Measurements from ENCODE around the gene ZBTB32.
A peak's percentile ranks its signal among the peaks of the same experiment; 100 is the strongest.

ZBTB32 gene

GRCh38 chr19:35738021-35738886 lies 33.9 kb downstream of the ZBTB32 start:
- ATAC-seq = no peak

GRCh38 chr19:35738887-35739229 lies 34.5 kb downstream of the ZBTB32 start:
- ATAC-seq = no peak

GRCh38 chr19:35739275-35740107 lies 35.1 kb downstream of the ZBTB32 start:
- no peak for ATAC-seq

DNA sequence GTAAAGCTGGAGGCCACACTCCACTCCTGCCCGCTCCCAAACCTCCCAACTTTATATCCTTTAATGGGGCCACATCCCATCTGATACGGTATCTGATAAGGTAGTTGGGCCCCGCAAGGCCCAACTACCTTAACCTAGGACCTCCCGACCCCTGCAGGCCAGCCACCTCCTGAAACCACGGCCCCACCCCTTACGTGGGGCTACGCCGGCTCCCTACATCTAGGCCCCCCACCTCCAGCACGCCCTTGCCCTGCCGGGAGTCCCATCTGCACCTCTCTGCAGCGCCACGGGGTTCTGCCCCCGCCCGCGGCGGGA lies 35.7 kb downstream of the ZBTB32 start:
- peak; percentile 2 to 8 for ATAC-seq

DNA sequence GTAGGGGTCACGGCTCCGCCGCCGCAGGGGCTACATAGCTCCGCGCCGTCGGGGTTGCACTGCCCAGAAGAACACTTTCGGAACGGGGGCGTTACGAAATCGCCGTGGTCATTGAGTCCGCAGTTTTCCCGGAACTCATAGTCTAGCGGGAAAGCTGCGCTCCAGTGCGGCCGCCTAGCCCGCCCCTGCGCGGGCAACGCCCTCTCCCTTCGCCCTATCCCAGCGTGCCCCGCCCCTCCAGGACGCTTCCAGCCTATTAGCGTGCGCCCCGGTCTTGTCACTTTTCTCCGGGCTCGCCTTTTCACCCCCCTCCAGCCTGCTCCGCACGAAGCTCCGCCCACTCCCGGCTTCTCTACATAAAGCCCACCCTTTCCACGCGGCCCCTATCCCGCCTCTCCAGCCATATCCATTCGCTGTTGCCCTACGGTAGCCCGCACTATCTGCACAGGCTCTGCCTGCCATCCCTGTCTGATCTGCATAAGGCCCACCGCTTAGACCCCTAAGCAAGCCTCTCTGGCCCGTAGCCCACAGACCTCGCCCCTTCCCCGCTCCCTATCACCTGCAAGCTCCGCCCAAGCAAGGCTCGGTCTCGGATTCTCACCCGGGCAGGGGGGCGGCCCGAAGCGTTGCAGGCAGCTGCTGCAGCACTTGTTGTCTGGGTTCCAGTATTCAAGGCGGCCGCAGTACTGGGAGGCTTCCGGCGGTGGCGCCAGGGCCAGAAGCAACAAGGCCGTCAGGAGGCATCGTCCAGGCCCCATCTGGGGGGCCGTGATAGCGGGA lies 36.3 kb downstream of the ZBTB32 start:
- peak; percentile 67 to 68 for ATAC-seq

GRCh38 chr19:35741203-35741515 lies 36.8 kb downstream of the ZBTB32 start:
- ATAC-seq = no peak

- peak in 1 of 2 donors; percentile 4 for ATAC-seq
Measured at GRCh38 chr19:35742121-35742724, 37.9 kb downstream of the ZBTB32 start, which contains the start of gene IGFLR1. TSS of gene IGFLR1 (minus strand) at chr19:35742452. CDS start at chr19:35741180, 1,272 bp downstream.

DNA sequence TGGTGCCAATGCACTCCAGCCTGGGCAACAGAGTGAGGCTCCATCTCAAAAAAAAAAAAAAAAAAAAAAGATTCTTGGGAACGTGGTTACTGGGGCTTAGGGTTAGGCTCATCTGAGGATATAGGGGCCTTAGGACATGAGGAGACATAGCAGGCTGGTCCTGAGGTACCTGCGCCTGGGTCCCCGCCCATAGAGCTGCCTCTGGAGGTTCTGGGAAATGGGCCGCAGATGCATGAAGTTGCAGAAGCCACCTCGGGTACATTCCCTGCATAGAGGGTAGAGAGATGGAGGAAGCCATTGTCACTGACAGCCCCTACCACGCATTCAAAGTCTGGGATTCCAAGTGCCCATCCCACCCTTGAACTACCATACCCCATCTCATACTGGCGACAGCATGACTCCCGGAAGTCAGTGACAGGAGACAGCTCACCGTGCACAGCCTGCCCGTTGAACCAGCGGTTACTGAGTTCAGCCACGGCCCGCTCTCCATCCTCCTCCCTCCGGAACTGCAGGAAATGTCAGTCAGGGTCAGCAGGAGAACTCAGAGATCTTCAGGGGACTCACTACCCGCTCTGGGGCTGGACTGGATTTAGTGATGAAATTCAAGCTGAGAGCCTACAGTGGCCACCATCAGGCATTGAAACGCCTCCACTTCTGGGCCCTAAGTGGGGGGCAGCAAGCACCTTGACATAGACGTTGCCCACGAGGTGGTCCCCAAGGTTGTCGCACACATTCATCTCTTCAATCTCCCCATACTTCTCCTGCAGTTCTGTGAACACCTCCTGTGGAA lies 39.5 kb downstream of the ZBTB32 start:
- ATAC-seq = no peak

GRCh38 chr19:35744430-35745327 lies 40.3 kb downstream of the ZBTB32 start:
- peak; percentile 55 to 60 for ATAC-seq

DNA sequence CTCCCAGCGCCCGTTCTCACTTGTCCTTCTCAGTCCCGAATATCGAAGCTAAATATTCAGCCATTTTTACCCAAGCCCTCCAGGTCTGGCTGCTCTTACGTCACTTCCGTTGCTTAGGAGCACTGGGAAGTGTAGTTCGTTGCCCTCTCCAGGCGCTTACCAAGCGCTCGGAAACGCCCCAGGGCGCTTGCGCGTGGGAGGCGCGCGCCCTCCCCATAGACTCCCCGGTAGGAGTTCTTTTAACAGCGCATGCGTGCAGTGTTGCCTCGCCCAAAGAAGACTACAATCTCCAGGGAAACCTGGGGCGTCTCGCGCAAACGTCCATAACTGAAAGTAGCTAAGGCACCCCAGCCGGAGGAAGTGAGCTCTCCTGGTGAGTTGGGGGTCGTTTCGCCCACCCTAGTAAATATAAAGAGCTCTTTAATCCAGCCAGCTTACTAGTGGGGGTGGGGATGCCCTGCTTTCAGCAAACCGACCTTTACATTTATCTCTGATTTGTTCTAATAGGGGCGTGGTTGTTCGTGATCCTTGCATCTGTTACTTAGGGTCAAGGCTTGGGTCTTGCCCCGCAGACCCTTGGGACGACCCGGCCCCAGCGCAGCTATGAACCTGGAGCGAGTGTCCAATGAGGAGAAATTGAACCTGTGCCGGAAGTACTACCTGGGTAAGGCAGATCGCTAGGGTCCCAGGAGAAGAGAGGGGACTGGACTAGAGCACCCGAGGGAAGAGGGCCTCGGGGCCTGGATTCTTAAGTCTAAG lies 41.1 kb downstream of the ZBTB32 start, which contains the start of the genes PSENEN and U2AF1L4:
Gene PSENEN, plus strand, starts transcription at position 324 of the 759 bp plus-strand sequence. Its CDS starts 280 bp downstream, at position 604.
Gene U2AF1L4, minus strand, starts transcription at position 91 of the 759 bp plus-strand sequence. Its CDS starts 27 bp downstream, at position 64.
- peak; percentile 56 to 65 for ATAC-seq

DNA sequence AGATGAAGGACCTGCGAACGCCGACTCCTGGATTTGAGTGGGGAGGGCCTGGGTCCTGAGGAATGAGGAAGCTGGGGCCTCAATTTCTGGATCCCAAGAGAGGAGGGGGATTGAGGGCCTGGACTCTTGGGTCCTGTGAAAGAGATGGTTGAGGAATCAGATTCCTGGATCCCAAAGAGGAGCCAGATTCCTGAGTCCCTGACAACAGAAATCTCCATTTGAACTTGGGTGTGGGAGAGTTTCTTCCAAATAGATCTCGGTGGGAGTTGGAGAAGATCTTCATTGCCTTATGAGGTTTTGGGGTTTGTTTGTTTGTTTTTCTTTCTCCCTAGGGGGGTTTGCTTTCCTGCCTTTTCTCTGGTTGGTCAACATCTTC lies 41.7 kb downstream of the ZBTB32 start:
- ATAC-seq = no peak

DNA sequence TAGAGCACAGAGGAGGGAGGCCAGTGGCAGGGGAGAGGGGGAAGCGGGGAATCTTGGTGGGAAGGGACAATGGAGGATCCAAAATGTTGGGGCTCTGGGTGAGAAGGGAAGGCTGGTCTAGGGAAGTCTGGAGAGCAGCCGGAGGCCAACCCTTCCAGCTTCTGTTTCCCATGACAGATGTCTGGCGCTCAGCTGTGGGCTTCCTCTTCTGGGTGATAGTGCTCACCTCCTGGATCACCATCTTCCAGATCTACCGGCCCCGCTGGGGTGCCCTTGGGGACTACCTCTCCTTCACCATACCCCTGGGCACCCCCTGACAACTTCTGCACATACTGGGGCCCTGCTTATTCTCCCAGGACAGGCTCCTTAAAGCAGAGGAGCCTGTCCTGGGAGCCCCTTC lies 42.2 kb downstream of the ZBTB32 start:
- ATAC-seq = no peak

- ATAC-seq = peak; percentile 76 to 79
Measured at GRCh38 chr19:35748106-35749020, 44.0 kb downstream of the ZBTB32 start, which contains the start of gene LIN37. TSS of gene LIN37 (plus strand) at chr19:35748576. CDS start at chr19:35748725, 149 bp downstream.

DNA sequence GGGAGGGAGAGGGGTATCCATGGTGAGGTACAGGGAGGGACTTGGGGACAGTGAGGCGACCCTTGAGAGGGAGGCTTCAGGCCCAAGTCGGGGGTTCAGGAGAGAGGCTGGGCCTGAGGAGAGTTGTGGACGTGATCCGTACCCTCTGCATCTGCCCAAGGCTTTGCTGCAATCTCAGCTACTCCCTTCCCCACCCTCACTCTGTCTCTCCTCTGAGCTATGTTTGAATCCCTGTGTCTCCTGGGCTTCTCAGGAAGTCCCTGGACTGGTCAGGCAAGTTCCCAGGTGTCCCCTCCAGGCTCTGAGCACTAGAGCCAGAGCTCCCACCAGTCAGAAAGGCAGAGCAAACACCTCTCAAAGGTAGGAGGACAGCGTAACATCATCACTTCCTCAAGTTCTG lies 45.8 kb downstream of the ZBTB32 start:
- ATAC-seq = no peak

GRCh38 chr19:35751839-35752745 lies 47.7 kb downstream of the ZBTB32 start:
- ATAC-seq = no peak

- no peak for ATAC-seq
Measured at GRCh38 chr19:35752746-35753350, 48.5 kb downstream of the ZBTB32 start.
